SU-DHL-6 (cell line): Measurements from ENCODE around the gene RNF220.

Experiments
- H2AFZ ChIP-seq: fragments of 200-600 bp; sonication (generic); 2 replicates; pipeline ENCODE4 v1.6.1; 2014; ENCODE audit warnings: low read depth, mild to moderate bottlenecking, moderate library complexity, mixed read lengths, antibody characterized with exemption, low read length; ENCODE audit not compliant: severe bottlenecking
- H3F3A ChIP-seq: fragments of 200-600 bp; shearing (Covaris generic); 2 replicates; pipeline ENCODE4 v1.6.0; 2016; ENCODE audit warnings: antibody characterized with exemption, mild to moderate bottlenecking; ENCODE audit not compliant: insufficient read depth
- H3K27ac ChIP-seq: fragments of 200-600 bp; sonication (generic); 2 replicates; pipeline ENCODE4 v1.5.1; 2016; ENCODE audit warnings: low read depth, mild to moderate bottlenecking, low read length, moderate library complexity, mixed read lengths
- H3K27me3 ChIP-seq: fragments of 200-600 bp; sonication (generic), shearing (Covaris generic); 2 replicates; pipeline ENCODE4 v1.6.0; 2014; ENCODE audit warnings: mild to moderate bottlenecking, low read length
- H3K36me3 ChIP-seq: fragments of 200-600 bp; sonication (generic); 2 replicates; pipeline ENCODE4 v1.6.1; 2014; ENCODE audit warnings: mild to moderate bottlenecking, low read length, mixed read lengths
- H3K4me2 ChIP-seq: fragments of 300-600, 200-600 bp; shearing (Covaris generic), sonication (generic); 2 replicates; pipeline ENCODE4 v1.6.0; 2014; ENCODE audit warnings: low read length, low read depth, mild to moderate bottlenecking; ENCODE audit not compliant: poor library complexity, severe bottlenecking
- H3K4me3 ChIP-seq: fragments of 200-600 bp; sonication (generic); 2 replicates; pipeline ENCODE4 v1.5.1; 2014; ENCODE audit warnings: antibody characterized with exemption, low read length, mild to moderate bottlenecking, mixed read lengths; ENCODE audit not compliant: insufficient read depth, poor library complexity, severe bottlenecking
- H3K79me2 ChIP-seq: fragments of 200-600 bp; sonication (generic); 2 replicates; pipeline ENCODE4 v1.6.1; 2014; ENCODE audit warnings: mild to moderate bottlenecking, low read length, moderate library complexity; ENCODE audit not compliant: insufficient read depth
- H3K9ac ChIP-seq: fragments of 200-600 bp; sonication (generic); 2 replicates; pipeline ENCODE4 v1.7.0; 2014; ENCODE audit warnings: mild to moderate bottlenecking, low read length
- H3K9me2 ChIP-seq: fragments of 200-600 bp; sonication (generic); replicated peaks from 2 replicates; pipeline ENCODE4 v1.6.1; 2014; ENCODE audit warnings: low read length; ENCODE audit not compliant: insufficient read depth
- H3K9me3 ChIP-seq: fragments of 200-600 bp; sonication (generic); 2 replicates; pipeline ENCODE4 v1.6.1; 2014; ENCODE audit warnings: low read length, mixed read lengths; ENCODE audit not compliant: insufficient read depth
- H4K20me1 ChIP-seq: fragments of 200-600 bp; sonication (generic); 2 replicates; pipeline ENCODE4 v1.6.1; 2014; ENCODE audit warnings: low read depth, mild to moderate bottlenecking, antibody characterized with exemption, low read length, moderate library complexity, mixed read lengths
- CTCF ChIP-seq: fragments of 200-600 bp; sonication (generic); IDR thresholded peaks from one replicate; pipeline ENCODE4 v1.5.1; 2017; ENCODE audit warnings: antibody characterized with exemption, mild to moderate bottlenecking, low read length, moderate library complexity; ENCODE audit not compliant: insufficient read depth, poor library complexity, severe bottlenecking
- EZH2phosphoT487 ChIP-seq: fragments of 200-600 bp; sonication (generic), shearing (Covaris generic); conservative IDR thresholded peaks from 2 replicates; pipeline ENCODE4 v1.6.1; 2018; ENCODE audit warnings: mild to moderate bottlenecking, antibody characterized with exemption, low read length, moderate library complexity, mixed read lengths

Gene RNF220

GRCh38 chr1:44652445-44653106, 247.5 kb downstream of the RNF220 start:
- H3K9me2 ChIP-seq: no peaks in the 10 kb centered on the region
- H4K20me1 ChIP-seq: no peaks in the 10 kb centered on the region
- no peaks in the 10 kb centered on the region for H3K79me2 ChIP-seq
- H2AFZ ChIP-seq: no peak overlapping the region
- H3K9me3 ChIP-seq: no peaks in the 10 kb centered on the region
- no peak overlapping the region for H3K27ac ChIP-seq
- 0 out of 2 replicates have a peak, but pooled peaks cover 8% of the 10 kb centered on the region for H3F3A ChIP-seq
- H3K36me3 ChIP-seq: no peaks in the 10 kb centered on the region
- no peak overlapping the region for H3K9ac ChIP-seq
- no peaks in the 10 kb centered on the region for H3K27me3 ChIP-seq
- TF ChIP-seq CTCF: peak; percentile 94
- no peak for TF ChIP-seq EZH2phosphoT487
- no peak overlapping the region for H3K4me3 ChIP-seq
- H3K4me2 ChIP-seq: no peak overlapping the region

GRCh38 chr1:44653107-44653964, 248.3 kb downstream of the RNF220 start:
- H3K9me3 ChIP-seq: no peaks in the 10 kb centered on the region
- 0 out of 2 replicates have a peak, but pooled peaks cover 8% of the 10 kb centered on the region for H3F3A ChIP-seq
- no peaks in the 10 kb centered on the region for H3K27me3 ChIP-seq
- no peak overlapping the region for H3K4me3 ChIP-seq
- no peaks in the 10 kb centered on the region for H4K20me1 ChIP-seq
- H3K36me3 ChIP-seq: no peaks in the 10 kb centered on the region
- H3K9ac ChIP-seq: no peak overlapping the region
- no peaks in the 10 kb centered on the region for H3K9me2 ChIP-seq
- H3K79me2 ChIP-seq: no peaks in the 10 kb centered on the region
- H2AFZ ChIP-seq: no peak overlapping the region
- TF ChIP-seq CTCF (no peak), EZH2phosphoT487 (no peak)
- H3K4me2 ChIP-seq: no peak overlapping the region
- H3K27ac ChIP-seq: no peak overlapping the region

- Histone ChIP-seq H4K20me1 (no peaks in the 10 kb centered on the region), H3K36me3 (no peaks in the 10 kb centered on the region), H3K4me3 (no peak overlapping the region), H3K79me2 (no peaks in the 10 kb centered on the region), H3K9me2 (no peaks in the 10 kb centered on the region), H3K9ac (no peak overlapping the region), H3K9me3 (no peaks in the 10 kb centered on the region), H3K27ac (no peak overlapping the region), H3K27me3 (no peaks in the 10 kb centered on the region), H3F3A (0 out of 2 replicates have a peak, but pooled peaks cover 8% of the 10 kb centered on the region), H3K4me2 (no peak overlapping the region), H2AFZ (no peak overlapping the region)
- TF ChIP-seq EZH2phosphoT487 (no peak), CTCF (no peak)
Measured at GRCh38 chr1:44654621-44655187, 249.6 kb downstream of the RNF220 start.
